Dendritic cell treated with granulocyte-macrophage colony-stimulating factor and Interleukin-4, amounts not matched to agents 40 ng/mL and 50 ng/mL, for 4 days (primary cell): ENCODE results near the gene TMEM14C.

Source experiments
- H3K27ac Mint-ChIP-seq: one replicate; pipeline ENCODE4 v1.8.0; 2022; ENCODE audit warnings: mild to moderate bottlenecking, mixed read lengths
- H3K27me3 Mint-ChIP-seq: one replicate; pipeline ENCODE4 v1.8.0; 2022; ENCODE audit warnings: mild to moderate bottlenecking, mixed read lengths
- H3K36me3 Mint-ChIP-seq: one replicate; pipeline ENCODE4 v1.8.0; 2022; ENCODE audit warnings: low read depth, mixed read lengths
- H3K4me1 Mint-ChIP-seq: one replicate; pipeline ENCODE4 v1.8.0; 2022; ENCODE audit warnings: low read depth, mixed read lengths
- H3K4me3 Mint-ChIP-seq: one replicate; pipeline ENCODE4 v1.8.0; 2022; ENCODE audit warnings: mild to moderate bottlenecking, moderate library complexity, mixed read lengths
- H3K9me3 Mint-ChIP-seq: one replicate; pipeline ENCODE4 v1.8.0; 2022; ENCODE audit warnings: mixed read lengths
- intact Hi-C: fragments of 100-400 bp; cut with micrococcal nuclease; formaldehyde crosslinking; loops from one replicate; pipeline ENCODE4 v1.15.0; 2022

The TMEM14C gene

GRCh38 chr6:10759312-10759839, 36.5 kb downstream of the TMEM14C start:
- Mint-ChIP-seq H3K36me3 (peaks cover 62% of the 10 kb centered on the region), H3K27me3 (no peaks in the 10 kb centered on the region), H3K4me3 (no peak overlapping the region), H3K4me1 (no peaks in the 10 kb centered on the region), H3K9me3 (no peaks in the 10 kb centered on the region), H3K27ac (no peak overlapping the region)
- intact Hi-C loops, result no loop called here

- Mint-ChIP-seq H3K9me3 (no peaks in the 10 kb centered on the region), H3K36me3 (peaks cover 57% of the 10 kb centered on the region), H3K27me3 (no peaks in the 10 kb centered on the region), H3K4me1 (no peaks in the 10 kb centered on the region), H3K4me3 (no peak overlapping the region), H3K27ac (no peak overlapping the region)
- intact Hi-C loops, result no loop called here
Measured at GRCh38 chr6:10759884-10760329, 37.0 kb downstream of the TMEM14C start.

- H3K9me3 Mint-ChIP-seq, result no peaks in the 10 kb centered on the region
- H3K27ac Mint-ChIP-seq, result no peak overlapping the region
- no peaks in the 10 kb centered on the region for H3K27me3 Mint-ChIP-seq
- H3K4me3 Mint-ChIP-seq, result no peak overlapping the region
- intact Hi-C loops, result no loop called here
- H3K4me1 Mint-ChIP-seq, result peaks cover 9% of the 10 kb centered on the region
- peaks cover 29% of the 10 kb centered on the region for H3K36me3 Mint-ChIP-seq
Measured at GRCh38 chr6:10763006-10763405, 40.1 kb downstream of the TMEM14C start.

GRCh38 chr6:10769419-10769818, 46.5 kb downstream of the TMEM14C start:
- Mint-ChIP-seq H3K4me3 (no peak overlapping the region), H3K27me3 (no peaks in the 10 kb centered on the region), H3K27ac (no peak overlapping the region), H3K36me3 (peaks cover 25% of the 10 kb centered on the region), H3K9me3 (no peaks in the 10 kb centered on the region), H3K4me1 (peaks cover 9% of the 10 kb centered on the region)
- intact Hi-C loops, result no loop called here

- H3K9me3 Mint-ChIP-seq, result no peaks in the 10 kb centered on the region
- peaks cover 4% of the 10 kb centered on the region for H3K4me1 Mint-ChIP-seq
- H3K36me3 Mint-ChIP-seq, result peaks cover 37% of the 10 kb centered on the region
- no peaks in the 10 kb centered on the region for H3K27me3 Mint-ChIP-seq
- H3K4me3 Mint-ChIP-seq, result no peak overlapping the region
- intact Hi-C loops, result no loop called here
- no peak overlapping the region for H3K27ac Mint-ChIP-seq
Measured at GRCh38 chr6:10771371-10771894, 48.6 kb downstream of the TMEM14C start.

- Mint-ChIP-seq H3K27me3 (no peaks in the 10 kb centered on the region), H3K36me3 (peaks cover 52% of the 10 kb centered on the region), H3K9me3 (no peaks in the 10 kb centered on the region), H3K4me3 (no peak overlapping the region), H3K27ac (no peak overlapping the region), H3K4me1 (no peaks in the 10 kb centered on the region)
- intact Hi-C loops, result no loop called here
Measured at GRCh38 chr6:10778230-10778629, 55.4 kb downstream of the TMEM14C start.

- Mint-ChIP-seq H3K9me3 (no peaks in the 10 kb centered on the region), H3K4me1 (no peaks in the 10 kb centered on the region), H3K36me3 (peaks cover 56% of the 10 kb centered on the region), H3K4me3 (no peak overlapping the region), H3K27ac (no peak overlapping the region), H3K27me3 (no peaks in the 10 kb centered on the region)
- intact Hi-C loops, result no loop called here
Measured at GRCh38 chr6:10779076-10779475, 56.2 kb downstream of the TMEM14C start.
